Large intestine (tissue), 3 donors: Measurements from ENCODE around the gene HRH3. TPM values are rescaled to one million over a fixed set of nuclear protein-coding genes. Genes with fewer than 3 reads are reported as not detected.
A peak's percentile ranks its signal among the peaks of the same experiment; 100 is the strongest.

Source experiments
- DNase-seq, 2 donors: peaks; one replicate each; pipeline versions ENCODE4 v3.0.0 to v3.0.0-alpha.2; 2013
- H3K27ac ChIP-seq: one replicate; pipeline ENCODE4 v1.5.1; 2013; ENCODE audit warnings: low read length
- H3K27me3 ChIP-seq: 2 replicates; pipeline ENCODE4 v1.6.1; 2013; ENCODE audit warnings: low read length; ENCODE audit not compliant: control insufficient read depth, insufficient read depth
- H3K36me3 ChIP-seq: 2 replicates; pipeline ENCODE4 v1.6.1; 2013; ENCODE audit warnings: low read length; ENCODE audit not compliant: control insufficient read depth, insufficient read depth
- H3K4me1 ChIP-seq: one replicate; pipeline ENCODE4 v1.6.1; 2013; ENCODE audit warnings: low read length; ENCODE audit not compliant: control insufficient read depth, insufficient read depth
- H3K4me3 ChIP-seq: one replicate; pipeline ENCODE4 v1.5.1; 2013; ENCODE audit warnings: low read length
- H3K9me3 ChIP-seq: one replicate; pipeline ENCODE4 v1.6.1; 2013; ENCODE audit warnings: mild to moderate bottlenecking, low read depth, low read length, moderate library complexity; ENCODE audit not compliant: control insufficient read depth
- WGBS: methylation state at CpG from one replicate; pipeline ENCODE4 v1.1.5; 2013; ENCODE audit warnings: low lambda C conversion rate; ENCODE audit not compliant: insufficient coverage; 5-methylcytosine and 5-hydroxymethylcytosine counted together
- polyA plus RNA-seq: library from polyadenylated mRNA; unstranded; fragments of 120-200 nt; gene quantifications from one replicate; pipeline ENCODE4 v1.2.1, GENCODE V29; 2013

HRH3 gene
- polyA plus RNA-seq, 1 donor, result 0.33 TPM

DNA sequence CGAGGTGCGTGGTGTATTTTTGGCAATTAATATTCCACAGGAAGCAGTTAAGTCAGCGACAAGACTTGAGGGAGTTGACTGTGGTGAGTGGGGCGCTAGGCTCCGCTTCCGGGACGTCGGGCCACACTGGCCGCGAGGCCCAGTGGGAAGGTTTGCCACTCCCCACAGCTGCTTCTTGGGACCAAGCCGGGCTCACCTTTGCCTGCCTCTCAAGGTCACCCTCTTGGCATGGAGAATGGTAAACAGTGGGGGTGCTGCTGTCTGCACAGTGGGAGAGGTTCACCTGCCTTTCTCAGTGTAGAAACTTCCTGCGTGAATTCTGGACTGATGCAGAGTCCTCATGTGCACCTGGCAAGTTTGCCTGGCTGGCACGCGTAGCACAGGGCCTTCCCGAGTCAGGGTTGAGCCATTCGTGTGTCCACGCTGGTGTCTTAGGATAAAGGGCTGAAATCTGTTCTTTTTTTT is 24.6 kb upstream of the HRH3 start:
- no peaks in the 10 kb centered on the region for H3K9me3 ChIP-seq
- H3K27me3 ChIP-seq, result no peaks in the 10 kb centered on the region
- WGBS, result no CpG with 5 or more reads among the region's 17 CpGs
- H3K4me1 ChIP-seq, result peaks cover 5% of the 10 kb centered on the region
- H3K36me3 ChIP-seq, result peaks cover 30% of the 10 kb centered on the region
- DNase-seq, result peak in 1 of 2 donors; percentile 18
- H3K27ac ChIP-seq, result no peak overlapping the region
- H3K4me3 ChIP-seq, result no peak overlapping the region

GRCh38 chr20:62243906-62244515 is 23.9 kb upstream of the HRH3 start:
- Histone ChIP-seq H3K4me3 (no peak overlapping the region), H3K27ac (no peak overlapping the region), H3K4me1 (peaks cover 7% of the 10 kb centered on the region), H3K9me3 (no peaks in the 10 kb centered on the region), H3K36me3 (peaks cover 30% of the 10 kb centered on the region), H3K27me3 (no peaks in the 10 kb centered on the region)
- no CpG with 5 or more reads among the region's 21 CpGs for WGBS
- DNase-seq, result no peak

- Histone ChIP-seq H3K27ac (no peak overlapping the region), H3K36me3 (peaks cover 30% of the 10 kb centered on the region), H3K9me3 (no peaks in the 10 kb centered on the region), H3K4me3 (no peak overlapping the region), H3K27me3 (no peaks in the 10 kb centered on the region), H3K4me1 (peaks cover 7% of the 10 kb centered on the region)
- no CpG with 5 or more reads among the region's 22 CpGs for WGBS
- DNase-seq, result no peak
Observed at GRCh38 chr20:62243106-62243505, 23.0 kb upstream of the HRH3 start.

DNA sequence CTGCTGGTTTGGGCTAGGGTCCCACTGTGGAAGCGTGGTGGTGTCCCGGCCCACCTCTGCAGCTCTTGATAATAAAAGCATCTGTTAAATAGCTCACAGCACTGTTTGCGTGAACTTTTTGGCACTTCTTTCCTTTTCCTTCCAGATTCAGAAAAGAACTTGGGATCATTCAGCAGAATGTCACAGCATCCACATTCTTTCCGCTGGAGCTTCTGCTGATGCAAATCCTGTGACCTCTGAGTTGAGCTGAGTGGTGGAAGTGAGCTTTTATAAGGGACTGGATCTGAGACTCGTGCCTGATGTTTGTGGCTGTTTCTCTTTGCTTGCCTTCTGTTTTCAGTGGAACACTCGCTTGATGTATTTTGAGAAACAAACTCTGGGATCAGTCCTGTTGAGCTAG is 22.1 kb upstream of the HRH3 start:
- no peak overlapping the region for H3K4me3 ChIP-seq
- 100% methylated on average over 1 of the region's 6 CpGs for WGBS
- H3K36me3 ChIP-seq, result peaks cover 28% of the 10 kb centered on the region
- no peaks in the 10 kb centered on the region for H3K27me3 ChIP-seq
- DNase-seq, result no peak
- H3K27ac ChIP-seq, result peak overlapping the region; percentile 24
- H3K9me3 ChIP-seq, result no peaks in the 10 kb centered on the region
- peaks cover 13% of the 10 kb centered on the region for H3K4me1 ChIP-seq

- Histone ChIP-seq H3K27ac (peak overlapping the region; percentile 26), H3K27me3 (no peaks in the 10 kb centered on the region), H3K4me3 (no peak overlapping the region), H3K36me3 (peaks cover 25% of the 10 kb centered on the region), H3K4me1 (peaks cover 13% of the 10 kb centered on the region), H3K9me3 (no peaks in the 10 kb centered on the region)
- peak; percentile 31 to 68 for DNase-seq
- 40% methylated on average over 1 of the region's 10 CpGs for WGBS
Observed at GRCh38 chr20:62241506-62241905, 21.4 kb upstream of the HRH3 start.

GRCh38 chr20:62240020-62240685 is 20.1 kb upstream of the HRH3 start:
- Histone ChIP-seq H3K36me3 (peaks cover 21% of the 10 kb centered on the region), H3K4me3 (no peak overlapping the region), H3K27me3 (no peaks in the 10 kb centered on the region), H3K9me3 (no peaks in the 10 kb centered on the region), H3K4me1 (peaks cover 13% of the 10 kb centered on the region), H3K27ac (no peak overlapping the region)
- DNase-seq, result no peak
- 96% methylated on average over 4 of the region's 13 CpGs for WGBS

DNA sequence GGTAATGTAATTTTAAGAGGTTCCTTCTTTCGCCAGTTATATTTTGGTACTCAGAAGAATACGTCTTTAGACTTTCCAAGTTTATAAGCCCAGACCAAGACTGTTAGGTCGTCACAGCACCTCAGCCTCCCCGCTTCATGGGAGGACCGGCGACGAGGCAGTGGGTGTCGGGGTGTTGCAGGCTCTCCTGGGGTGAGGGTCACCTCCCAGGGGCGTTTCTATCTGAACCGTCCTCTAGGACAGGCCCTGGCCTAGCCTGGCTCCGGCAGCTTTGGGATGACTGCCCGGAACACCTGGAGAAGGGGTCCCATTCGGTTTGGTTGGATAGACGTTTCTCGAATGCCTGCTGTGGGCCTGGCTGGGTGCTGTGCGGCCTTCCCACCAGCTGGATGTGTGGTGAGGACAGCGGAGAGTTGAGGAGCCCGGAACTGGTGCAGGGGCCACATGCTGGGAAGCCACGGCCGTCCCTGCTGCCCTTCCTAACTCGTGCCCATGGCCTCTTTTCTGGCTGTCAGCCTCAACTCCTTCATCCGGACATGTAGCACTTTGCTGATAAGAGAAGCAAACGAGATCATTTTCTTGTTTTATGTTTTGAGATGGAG is 19.3 kb upstream of the HRH3 start:
- Histone ChIP-seq H3K27ac (peak overlapping the region; percentile 13), H3K4me1 (peaks cover 13% of the 10 kb centered on the region), H3K36me3 (peaks cover 21% of the 10 kb centered on the region), H3K27me3 (no peaks in the 10 kb centered on the region), H3K4me3 (peak overlapping the region; percentile 67), H3K9me3 (no peaks in the 10 kb centered on the region)
- WGBS, result 67% methylated on average over 1 of the region's 23 CpGs
- DNase-seq, result peak in 1 of 2 donors; percentile 31

DNA sequence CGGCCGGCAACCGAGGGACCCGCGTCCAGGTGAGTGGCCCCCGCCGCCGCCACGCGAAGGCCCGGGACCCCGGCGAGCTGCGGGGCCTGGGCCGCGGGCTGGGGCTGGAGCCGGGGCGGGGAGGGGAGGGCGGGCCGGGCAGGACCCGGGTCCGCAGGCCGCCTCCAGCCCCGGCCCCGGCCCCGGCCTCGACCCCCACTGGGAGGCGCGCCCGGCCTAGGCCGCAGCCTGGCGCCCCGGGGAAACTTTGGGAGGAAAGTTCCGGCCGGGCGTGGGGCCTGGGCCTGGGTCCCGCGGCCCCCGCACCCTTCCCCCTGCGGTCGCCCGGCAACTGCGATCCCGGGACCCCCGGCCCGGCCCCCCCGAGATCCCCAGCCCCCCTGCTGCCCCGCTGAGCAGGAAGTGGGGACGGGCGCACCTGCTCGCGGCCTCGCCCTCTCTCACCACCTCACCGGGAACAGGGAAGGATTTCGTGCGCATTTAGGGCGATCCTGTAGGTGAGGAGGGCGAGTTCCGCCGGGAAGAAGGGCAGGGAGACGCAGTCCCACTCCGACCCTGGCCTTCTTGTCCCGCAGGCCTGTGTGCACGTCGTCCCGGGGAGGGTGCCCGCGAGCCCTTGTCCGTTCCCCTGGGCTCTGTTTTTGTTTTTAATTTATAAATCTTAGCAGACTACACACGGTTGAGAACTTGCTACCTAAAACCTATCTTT is 18.6 kb upstream of the HRH3 start:
- Histone ChIP-seq H3K4me1 (peaks cover 13% of the 10 kb centered on the region), H3K9me3 (no peaks in the 10 kb centered on the region), H3K27me3 (no peaks in the 10 kb centered on the region), H3K27ac (peak overlapping the region; percentile 13), H3K36me3 (peaks cover 17% of the 10 kb centered on the region), H3K4me3 (peak overlapping the region; percentile 67)
- DNase-seq, result peak in 1 of 2 donors; percentile 53
- WGBS, result 0% methylated on average over 1 of the region's 70 CpGs

DNA sequence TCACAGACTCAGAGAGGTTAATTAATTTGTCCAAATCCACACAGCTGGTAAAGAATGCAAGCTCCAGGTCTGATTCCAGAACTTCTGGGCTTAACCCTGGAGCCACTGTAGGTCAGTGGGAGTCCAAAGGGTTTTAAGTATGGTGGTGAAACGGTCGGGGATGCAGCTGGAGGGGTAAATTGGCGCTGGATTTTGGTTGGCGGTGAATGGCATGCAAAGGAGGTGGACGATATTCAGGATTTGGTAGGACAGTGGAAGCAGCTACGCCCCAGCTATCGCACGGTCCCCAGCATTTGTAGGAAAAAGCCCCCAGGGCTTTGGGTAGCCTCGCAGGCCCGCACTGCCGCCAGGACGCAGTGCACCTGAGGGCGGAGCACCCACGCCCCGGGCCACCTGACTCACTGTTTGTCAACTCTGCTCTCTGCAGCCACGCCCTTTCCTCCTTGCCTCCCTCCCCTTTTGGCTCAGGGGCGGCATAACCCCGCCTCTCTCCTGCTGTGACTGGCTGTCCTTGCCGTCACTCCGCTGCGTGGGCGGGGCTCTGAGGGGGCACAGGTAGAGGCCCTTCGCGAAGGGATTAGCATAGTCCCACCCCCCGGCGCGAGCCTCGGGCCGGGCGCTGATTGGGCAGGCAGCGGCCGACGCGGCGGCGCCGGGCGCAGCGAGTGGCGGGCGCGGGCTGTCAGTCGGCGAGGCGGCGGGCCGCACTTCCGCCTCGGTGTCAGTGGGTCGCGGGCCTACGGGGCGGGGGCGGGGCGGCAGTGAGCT is 17.9 kb upstream of the HRH3 start, which contains the start of gene OSBPL2:
Gene OSBPL2, plus strand, starts transcription at position 721 of the 768 bp plus-strand sequence. CDS start 17,664 bp downstream, outside the sequence.
- peak; percentile 99 to 100 for DNase-seq
- H3K36me3 ChIP-seq, result peaks cover 15% of the 10 kb centered on the region
- H3K27me3 ChIP-seq, result no peaks in the 10 kb centered on the region
- H3K4me1 ChIP-seq, result peaks cover 13% of the 10 kb centered on the region
- peak within 1 kb of the TSS; percentile 13 for H3K27ac ChIP-seq
- H3K4me3 ChIP-seq, result peak within 1 kb of the TSS; percentile 67
- no CpG with 5 or more reads among the region's 55 CpGs for WGBS
- no peaks in the 10 kb centered on the region for H3K9me3 ChIP-seq

DNA sequence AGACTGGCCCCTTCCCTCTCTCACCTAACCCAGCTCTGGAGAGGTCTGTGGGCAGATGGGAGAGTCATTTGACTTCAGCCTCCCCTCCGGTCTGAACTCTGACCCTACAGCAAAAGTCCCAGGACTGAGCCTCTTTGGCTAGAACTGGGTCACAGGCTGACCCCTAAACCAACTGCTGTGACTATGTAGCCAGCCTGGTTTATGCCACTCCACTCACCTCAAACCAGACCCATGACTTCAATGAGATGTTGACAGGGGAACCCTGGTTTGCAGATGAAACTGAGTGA is 17.4 kb upstream of the HRH3 start:
- no CpG with 5 or more reads among the region's 1 CpG for WGBS
- Histone ChIP-seq H3K27ac (no peak overlapping the region), H3K4me1 (peaks cover 13% of the 10 kb centered on the region), H3K9me3 (no peaks in the 10 kb centered on the region), H3K27me3 (no peaks in the 10 kb centered on the region), H3K4me3 (no peak overlapping the region), H3K36me3 (peaks cover 10% of the 10 kb centered on the region)
- DNase-seq, result no peak
